Amygdala (tissue), 56 donors: ENCODE results near the gene MAGEA4.

Experiments used
- DNase-seq, 56 donors: peaks; one replicate each; lab custom pipeline; 2025; lab: John Stamatoyannopoulos, UW

MAGEA4 gene

DNA sequence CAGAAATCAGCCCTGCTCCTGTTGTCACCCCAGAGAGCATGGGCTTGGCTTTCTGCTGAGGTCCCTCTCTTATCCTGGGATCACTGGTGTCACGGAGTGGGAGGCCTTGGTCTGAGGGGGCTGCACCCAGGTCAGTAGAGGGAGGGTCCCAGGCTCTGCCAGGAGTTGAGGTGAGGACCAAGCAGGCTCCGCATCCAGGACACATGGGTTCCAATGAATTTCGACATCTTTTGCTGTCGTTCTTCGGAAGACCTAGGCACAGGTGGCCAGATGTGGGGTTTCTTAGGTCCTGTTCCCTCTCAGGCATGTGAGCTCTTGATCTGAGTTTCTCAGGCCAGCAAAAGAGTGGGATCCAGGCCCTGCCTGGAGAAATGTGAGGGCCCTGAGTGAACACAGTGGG, 10.0 kb downstream of the MAGEA4 start:
- DNase-seq, result no peak

DNA sequence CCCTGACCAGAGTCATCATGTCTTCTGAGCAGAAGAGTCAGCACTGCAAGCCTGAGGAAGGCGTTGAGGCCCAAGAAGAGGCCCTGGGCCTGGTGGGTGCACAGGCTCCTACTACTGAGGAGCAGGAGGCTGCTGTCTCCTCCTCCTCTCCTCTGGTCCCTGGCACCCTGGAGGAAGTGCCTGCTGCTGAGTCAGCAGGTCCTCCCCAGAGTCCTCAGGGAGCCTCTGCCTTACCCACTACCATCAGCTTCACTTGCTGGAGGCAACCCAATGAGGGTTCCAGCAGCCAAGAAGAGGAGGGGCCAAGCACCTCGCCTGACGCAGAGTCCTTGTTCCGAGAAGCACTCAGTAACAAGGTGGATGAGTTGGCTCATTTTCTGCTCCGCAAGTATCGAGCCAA, 11.0 kb downstream of the MAGEA4 start:
- no peak for DNase-seq

DNA sequence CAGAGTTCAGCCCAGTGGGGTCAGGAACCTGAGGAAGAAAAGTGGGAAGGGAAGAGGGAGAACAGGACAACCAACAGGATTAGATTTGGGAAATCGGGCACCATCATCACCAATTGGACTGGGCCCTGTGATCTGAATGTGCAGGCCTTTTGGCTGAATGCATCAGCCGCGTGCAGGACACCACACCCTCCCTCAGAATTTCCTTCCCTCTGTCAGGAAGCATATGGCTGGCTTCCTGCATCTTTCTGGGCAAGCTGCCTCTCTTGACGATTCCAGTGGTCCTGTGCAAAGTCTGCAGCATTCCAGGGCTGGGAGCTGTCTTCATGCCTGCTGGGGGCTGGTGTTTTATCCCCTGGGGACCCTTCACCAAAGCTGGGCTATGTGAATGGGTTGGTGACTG, 16.4 kb downstream of the MAGEA4 start:
- no peak for DNase-seq

- DNase-seq, result no peak
These were observed 22.7 kb downstream of the MAGEA4 start for GRCh38 chrX:151935358-151935757.

DNA sequence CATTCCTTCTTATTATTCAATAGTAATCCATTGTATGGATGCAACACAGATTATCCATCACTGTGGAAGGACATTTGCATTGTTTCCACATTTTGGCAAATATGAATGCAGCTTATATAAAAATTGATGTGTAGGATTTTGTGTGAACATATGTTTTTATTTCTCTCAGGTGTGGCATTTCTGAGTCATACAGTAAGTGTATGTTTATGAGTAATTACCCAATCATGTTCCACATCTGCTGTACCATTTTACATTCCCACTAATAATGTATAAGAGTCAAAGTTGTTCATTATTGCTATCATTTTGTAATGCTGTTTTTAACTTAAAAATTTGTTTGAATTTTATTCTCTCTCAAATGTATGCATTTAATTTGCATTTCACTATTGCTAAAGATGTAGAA, 25.5 kb downstream of the MAGEA4 start:
- no peak for DNase-seq

- DNase-seq, result no peak
These were observed 42.0 kb downstream of the MAGEA4 start for GRCh38 chrX:151954730-151955129.

GRCh38 chrX:151958101-151958500, 45.4 kb downstream of the MAGEA4 start:
- DNase-seq, result no peak

- no peak for DNase-seq
These were observed 49.3 kb downstream of the MAGEA4 start for GRCh38 chrX:151962034-151962433.

GRCh38 chrX:151966236-151966635, 53.5 kb downstream of the MAGEA4 start:
- no peak for DNase-seq

- DNase-seq, result no peak
These were observed 57.3 kb downstream of the MAGEA4 start for GRCh38 chrX:151970027-151970426.

GRCh38 chrX:151970661-151971060, 58.0 kb downstream of the MAGEA4 start:
- peak in 1 of 56 donors; percentile 0 for DNase-seq

DNA sequence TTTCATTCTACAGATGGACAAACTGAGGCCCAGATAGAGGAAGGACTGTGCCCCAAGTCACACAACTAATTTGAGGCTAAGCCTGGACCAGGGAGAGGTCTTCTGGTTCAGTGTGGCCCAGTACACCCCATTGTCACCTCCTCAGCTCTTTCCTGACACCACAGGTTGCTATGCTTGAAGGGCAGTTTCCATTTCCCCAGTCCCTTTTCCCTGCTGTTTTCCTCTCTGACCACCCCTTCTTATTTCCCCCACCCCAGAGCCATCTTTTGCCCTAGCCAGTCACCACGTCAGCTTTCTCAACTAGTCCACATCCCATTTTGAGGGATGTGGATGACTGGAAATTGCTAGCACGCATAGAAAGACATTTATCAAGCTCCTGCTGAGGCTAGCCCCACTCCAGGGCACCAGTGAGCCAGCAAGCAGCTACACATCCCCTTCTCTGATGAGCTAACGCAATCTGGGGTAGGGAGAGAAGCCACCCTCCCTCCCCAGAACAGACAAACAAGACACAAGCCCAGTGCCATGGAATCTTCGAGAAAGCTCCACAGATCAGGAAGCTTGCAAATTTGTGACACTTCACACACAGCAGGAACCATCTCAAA, 60.5 kb downstream of the MAGEA4 start:
- no peak for DNase-seq

- no peak for DNase-seq
These were observed 61.2 kb downstream of the MAGEA4 start for GRCh38 chrX:151973851-151974335.
